Prostate gland (tissue), 2 donors: ENCODE data around the gene PLXDC1.

Source experiments
- POLR2A ChIP-seq: fragments of 450-650 bp; IDR thresholded peaks from one replicate; pipeline ENCODE4 v1.6.1; 2016; ENCODE audit warnings: antibody characterized with exemption, mild to moderate bottlenecking
- POLR2AphosphoS5 ChIP-seq: sonication (generic); formaldehyde crosslinking; IDR thresholded peaks from one replicate; pipeline ENCODE4 v1.6.1; 2017; ENCODE audit warnings: antibody characterized with exemption
- TF ChIP-seq, protein P1 (sequence below), 4 experiments: fragments of 200-600 bp in 2 of 4; fragments of 450-650 bp in 2 of 4; sonication (generic) in 2 of 4; IDR thresholded peaks; 1 replicate in 3 of 4; 2 replicates in 1 of 4; pipeline ENCODE4 v1.5.1; 2016 to 2019; ENCODE audit warnings: antibody characterized with exemption in 4 of 4, mild to moderate bottlenecking in 2 of 4, moderate library complexity in 2 of 4

GRCh38 chr17:39077866-39078265, 73.6 kb downstream of the PLXDC1 start:
- TF ChIP-seq POLR2A (no peak), POLR2AphosphoS5 (no peak)
- TF ChIP-seq, protein P1, sequence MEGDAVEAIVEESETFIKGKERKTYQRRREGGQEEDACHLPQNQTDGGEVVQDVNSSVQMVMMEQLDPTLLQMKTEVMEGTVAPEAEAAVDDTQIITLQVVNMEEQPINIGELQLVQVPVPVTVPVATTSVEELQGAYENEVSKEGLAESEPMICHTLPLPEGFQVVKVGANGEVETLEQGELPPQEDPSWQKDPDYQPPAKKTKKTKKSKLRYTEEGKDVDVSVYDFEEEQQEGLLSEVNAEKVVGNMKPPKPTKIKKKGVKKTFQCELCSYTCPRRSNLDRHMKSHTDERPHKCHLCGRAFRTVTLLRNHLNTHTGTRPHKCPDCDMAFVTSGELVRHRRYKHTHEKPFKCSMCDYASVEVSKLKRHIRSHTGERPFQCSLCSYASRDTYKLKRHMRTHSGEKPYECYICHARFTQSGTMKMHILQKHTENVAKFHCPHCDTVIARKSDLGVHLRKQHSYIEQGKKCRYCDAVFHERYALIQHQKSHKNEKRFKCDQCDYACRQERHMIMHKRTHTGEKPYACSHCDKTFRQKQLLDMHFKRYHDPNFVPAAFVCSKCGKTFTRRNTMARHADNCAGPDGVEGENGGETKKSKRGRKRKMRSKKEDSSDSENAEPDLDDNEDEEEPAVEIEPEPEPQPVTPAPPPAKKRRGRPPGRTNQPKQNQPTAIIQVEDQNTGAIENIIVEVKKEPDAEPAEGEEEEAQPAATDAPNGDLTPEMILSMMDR (IDR thresholded peaks at IDR 0.05): no peak
